ENCODE data around the gene IGFBPL1.

GRCh38 chr9:38418366-38418765 lies 5.9 kb downstream of the IGFBPL1 start:
- TF ChIP-seq, protein P1, sequence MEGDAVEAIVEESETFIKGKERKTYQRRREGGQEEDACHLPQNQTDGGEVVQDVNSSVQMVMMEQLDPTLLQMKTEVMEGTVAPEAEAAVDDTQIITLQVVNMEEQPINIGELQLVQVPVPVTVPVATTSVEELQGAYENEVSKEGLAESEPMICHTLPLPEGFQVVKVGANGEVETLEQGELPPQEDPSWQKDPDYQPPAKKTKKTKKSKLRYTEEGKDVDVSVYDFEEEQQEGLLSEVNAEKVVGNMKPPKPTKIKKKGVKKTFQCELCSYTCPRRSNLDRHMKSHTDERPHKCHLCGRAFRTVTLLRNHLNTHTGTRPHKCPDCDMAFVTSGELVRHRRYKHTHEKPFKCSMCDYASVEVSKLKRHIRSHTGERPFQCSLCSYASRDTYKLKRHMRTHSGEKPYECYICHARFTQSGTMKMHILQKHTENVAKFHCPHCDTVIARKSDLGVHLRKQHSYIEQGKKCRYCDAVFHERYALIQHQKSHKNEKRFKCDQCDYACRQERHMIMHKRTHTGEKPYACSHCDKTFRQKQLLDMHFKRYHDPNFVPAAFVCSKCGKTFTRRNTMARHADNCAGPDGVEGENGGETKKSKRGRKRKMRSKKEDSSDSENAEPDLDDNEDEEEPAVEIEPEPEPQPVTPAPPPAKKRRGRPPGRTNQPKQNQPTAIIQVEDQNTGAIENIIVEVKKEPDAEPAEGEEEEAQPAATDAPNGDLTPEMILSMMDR (IDR thresholded peaks at IDR 0.05), result no peak
- TF ChIP-seq POLR2AphosphoS5 (IDR thresholded peaks at IDR 0.05), result no peak

All from stomach (tissue), 4 donors.